NCI-H345 treated with DMSO at 0.1 percent for 48 hours (cell line): ENCODE measurements around the gene CDKAL1.
"Not testable (repeated sequence)": the region's sequence is repeated elsewhere in the genome, so short reads cannot be mapped to it uniquely, and the experiment has no call there.

Experiments used
- DNase-seq: peaks from one replicate; lab custom pipeline; 2025; ENCODE audit not compliant: unreplicated experiment; lab: John Stamatoyannopoulos, UW

CDKAL1 gene

DNA sequence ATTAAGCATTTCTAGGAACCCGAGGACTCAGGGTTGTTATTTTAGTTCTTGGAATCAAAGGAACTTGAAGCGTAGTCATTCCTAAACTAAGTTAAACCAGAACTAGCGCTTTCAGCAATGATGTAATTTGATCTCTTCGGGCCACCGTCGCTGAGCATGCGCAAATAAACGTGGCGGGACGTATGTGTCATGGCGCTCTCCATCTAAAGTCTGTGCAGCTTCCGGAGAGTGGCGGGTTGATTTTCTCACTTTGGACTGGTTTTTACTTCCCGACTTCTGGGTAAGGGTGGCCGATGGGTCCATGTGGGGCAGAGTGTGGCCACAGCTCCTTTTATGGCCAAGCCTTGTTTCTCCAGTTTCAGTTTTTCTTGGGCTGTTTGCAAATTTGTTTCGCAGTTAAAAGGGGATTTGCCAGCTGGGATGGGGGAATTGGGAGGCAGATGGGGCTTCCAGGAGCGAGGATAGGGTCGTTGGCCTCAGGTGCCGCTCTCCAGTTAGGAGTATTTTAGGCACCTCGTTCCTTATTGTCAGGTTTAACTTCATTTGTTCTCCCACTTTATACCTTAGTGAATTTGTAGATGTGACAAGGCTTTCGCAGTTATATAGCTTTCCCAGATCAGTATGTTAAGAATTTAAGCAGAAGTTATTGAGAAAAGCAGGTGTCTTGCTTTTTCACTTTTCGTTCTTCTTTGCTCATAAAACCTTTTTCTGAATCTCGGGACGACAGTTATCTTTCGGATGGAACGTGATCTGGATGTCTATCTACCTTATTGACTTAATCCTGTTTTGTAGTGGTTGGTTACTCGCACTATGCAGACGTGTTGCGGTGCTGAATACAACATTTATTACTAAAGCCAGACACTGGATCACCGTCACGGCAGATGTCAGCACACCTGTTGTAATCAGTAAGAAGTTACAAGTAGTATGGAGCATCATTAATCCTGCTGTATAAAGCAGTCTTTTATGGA, at the start of gene CDKAL1:
Gene CDKAL1, plus strand, starts transcription at position 163 of the 968 bp plus-strand sequence. CDS start 11,894 bp downstream, outside the sequence.
- peak; percentile 84 for DNase-seq

GRCh38 chr6:20486641-20487040, 47.6 kb upstream of the CDKAL1 start:
- DNase-seq, result no peak

DNA sequence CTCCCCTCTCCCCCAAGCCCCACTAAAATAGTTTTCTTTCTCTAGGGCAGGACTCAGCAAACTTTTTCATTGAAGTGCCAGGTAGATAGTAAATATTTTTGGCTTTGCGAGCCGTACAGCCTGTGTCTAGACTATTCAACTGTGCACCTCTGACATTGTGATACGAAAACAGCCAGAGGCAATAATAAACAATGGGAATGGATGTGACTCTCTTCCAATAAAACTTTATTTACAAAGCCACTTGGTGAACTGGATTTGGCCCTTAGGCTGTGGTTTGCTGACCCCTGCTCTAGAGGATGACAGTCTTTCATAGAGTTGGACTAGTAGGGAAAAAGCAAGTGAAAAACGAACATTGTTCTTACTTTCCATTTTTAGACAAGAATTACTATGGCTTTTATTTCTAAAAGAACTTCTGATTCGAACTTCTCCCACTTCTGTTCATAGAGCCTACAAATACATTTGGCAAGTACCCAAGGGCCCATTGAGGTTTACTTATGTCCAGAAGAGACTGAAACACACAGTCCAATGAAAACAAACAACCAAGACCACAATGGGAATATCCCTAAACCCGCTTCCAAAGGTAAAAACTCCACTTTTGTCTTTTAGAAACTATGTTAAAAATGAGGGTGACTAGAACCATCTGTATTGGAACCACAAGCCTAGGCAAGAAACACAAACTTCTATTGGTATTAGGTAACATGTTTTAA, 46.4 kb upstream of the CDKAL1 start:
- no peak for DNase-seq

- no peak for DNase-seq
These were observed 43.7 kb upstream of the CDKAL1 start for GRCh38 chr6:20490591-20490990.

GRCh38 chr6:20492099-20492498, 42.2 kb upstream of the CDKAL1 start:
- DNase-seq, result no peak

GRCh38 chr6:20497216-20498040, 36.8 kb upstream of the CDKAL1 start:
- DNase-seq, result no peak

DNA sequence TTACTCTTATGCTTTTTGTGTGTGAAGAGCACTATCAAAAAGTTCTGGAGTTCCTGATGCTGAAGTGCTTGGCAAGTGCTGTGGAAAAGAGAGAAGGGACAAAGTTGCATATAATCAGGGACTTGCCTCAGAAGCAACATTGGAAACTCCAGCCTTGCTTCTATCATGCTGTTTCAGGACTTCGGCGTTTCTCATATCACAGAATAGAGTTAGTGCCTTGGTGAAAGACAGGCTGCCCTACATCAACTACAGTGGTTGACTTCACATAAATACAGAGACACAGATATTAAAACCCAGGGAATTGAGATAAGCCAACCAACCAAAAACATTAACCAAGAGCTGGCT, 36.2 kb upstream of the CDKAL1 start:
- no peak for DNase-seq

- no peak for DNase-seq
These were observed 25.0 kb upstream of the CDKAL1 start for GRCh38 chr6:20509212-20509611.

DNA sequence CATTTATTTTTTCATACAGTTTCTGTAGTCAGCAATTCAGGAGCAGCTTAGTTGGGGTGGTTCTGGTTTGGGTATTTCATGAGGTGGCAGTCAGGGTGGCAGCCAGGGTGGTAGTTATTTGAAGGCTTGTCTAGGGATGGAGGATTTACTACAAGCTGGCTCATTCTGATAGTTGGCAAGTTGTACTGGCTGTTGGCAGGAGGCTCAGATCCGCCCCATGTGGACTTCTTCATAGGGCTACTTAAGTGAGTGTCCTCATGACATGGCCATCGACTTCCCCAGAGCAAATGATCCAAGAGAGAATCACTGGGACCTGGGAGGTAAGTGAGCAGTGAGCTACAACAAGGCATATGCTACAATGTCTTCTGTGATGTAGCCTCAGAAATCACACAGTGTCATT, 22.4 kb upstream of the CDKAL1 start:
- no peak for DNase-seq

- DNase-seq, result not testable (repeated sequence)
These were observed 9.0 kb upstream of the CDKAL1 start for GRCh38 chr6:20525208-20525607.

DNA sequence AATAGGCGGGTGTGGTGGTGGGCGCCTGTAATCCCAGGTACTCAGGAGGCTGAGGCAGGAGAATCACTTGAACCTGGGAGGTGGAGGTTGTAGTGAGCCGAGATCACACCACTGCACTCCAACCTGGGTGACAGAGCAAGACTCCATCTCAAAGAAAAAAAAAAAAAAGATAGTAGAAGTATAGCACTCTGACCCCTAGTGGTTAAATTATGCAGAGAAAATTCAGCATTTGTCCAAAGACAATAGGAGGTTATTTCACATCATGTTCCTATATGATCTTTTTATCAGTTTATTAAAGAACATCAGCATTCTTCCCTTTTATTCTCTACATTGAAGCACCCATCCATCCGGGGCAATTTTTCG, 5.2 kb upstream of the CDKAL1 start:
- peak; percentile 2 for DNase-seq

- no peak for DNase-seq
These were observed 1.4 kb upstream of the CDKAL1 start for GRCh38 chr6:20532881-20533280.

GRCh38 chr6:20533746-20534294, 437 bp upstream of the CDKAL1 start:
- DNase-seq, result no peak

DNA sequence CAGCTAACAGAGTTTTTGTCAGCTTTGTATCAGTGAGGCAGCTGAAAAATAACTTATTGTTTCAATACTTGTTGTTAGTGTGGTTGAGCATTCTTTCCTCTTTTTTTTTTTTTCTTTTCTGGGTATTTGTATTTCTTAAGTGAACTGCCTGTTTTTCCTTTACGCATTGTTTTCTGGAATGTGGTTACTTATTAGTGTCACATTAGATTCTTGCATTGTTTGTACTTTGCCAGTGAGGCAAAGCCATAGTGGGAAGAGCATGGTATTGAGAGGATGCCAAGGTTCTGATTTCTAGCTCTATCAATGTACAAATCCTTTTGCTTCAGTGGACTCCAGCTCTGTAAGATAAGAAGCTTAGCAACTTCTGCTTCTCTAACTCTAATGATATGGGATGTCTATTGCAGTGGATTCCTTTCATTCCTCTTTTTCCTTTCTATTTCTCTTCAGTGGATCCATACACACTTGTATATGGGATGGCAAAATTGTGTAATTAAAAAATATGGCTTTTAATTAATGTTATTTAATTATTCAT, 3.9 kb downstream of the CDKAL1 start:
- DNase-seq, result no peak

GRCh38 chr6:20538907-20539306, 4.7 kb downstream of the CDKAL1 start:
- no peak for DNase-seq

GRCh38 chr6:20539387-20539786, 5.1 kb downstream of the CDKAL1 start:
- no peak for DNase-seq

- no peak for DNase-seq
These were observed 6.4 kb downstream of the CDKAL1 start for GRCh38 chr6:20540683-20541082.

DNA sequence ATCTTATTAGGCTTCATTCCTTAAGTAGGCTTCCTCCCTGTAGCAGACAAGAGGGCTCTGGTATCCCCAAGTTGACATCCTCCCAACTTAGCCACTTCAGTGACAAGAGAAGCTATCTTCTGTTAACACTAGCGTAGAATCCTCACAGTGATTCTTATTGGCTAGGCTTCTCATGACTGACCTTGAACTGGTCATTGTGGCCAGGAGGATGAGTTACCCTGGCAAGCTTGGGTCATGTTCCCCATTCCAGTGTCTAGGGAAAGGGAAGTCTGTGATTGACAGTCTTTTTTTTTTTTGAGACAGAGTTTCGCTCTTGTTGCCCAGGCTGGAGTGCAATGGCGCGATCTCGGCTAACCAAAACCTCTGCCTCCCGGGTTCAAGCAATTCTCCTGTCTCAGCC, 7.1 kb downstream of the CDKAL1 start:
- no peak for DNase-seq

GRCh38 chr6:20542927-20543602, 8.8 kb downstream of the CDKAL1 start:
- peak; percentile 97 for DNase-seq

GRCh38 chr6:20548264-20548663, 14.0 kb downstream of the CDKAL1 start:
- DNase-seq, result no peak
